Embryonic facial prominence (tissue), 1 donor: ENCODE data around the gene PTGIR.

Experiments used
- DNase-seq: peaks from one replicate; pipeline ENCODE4 v3.0.0-alpha.2; 2016; ENCODE audit errors: extremely low spot score

PTGIR gene

GRCh38 chr19:46601318-46602224 lies 23.3 kb downstream of the PTGIR start, which contains the start of gene CALM3:
TSS of gene CALM3 (plus strand) at chr19:46601330. CDS start at chr19:46601435, 105 bp downstream.
- DNase-seq, result no peak

- peak; percentile 94 for DNase-seq
Observed at GRCh38 chr19:46600384-46601317, 24.2 kb downstream of the PTGIR start.

- DNase-seq, result no peak
Observed at GRCh38 chr19:46599716-46600373, 25.0 kb downstream of the PTGIR start.

- no peak for DNase-seq
Observed at GRCh38 chr19:46598372-46598917, 26.4 kb downstream of the PTGIR start.

GRCh38 chr19:46596008-46596407 lies 28.9 kb downstream of the PTGIR start:
- no peak for DNase-seq

- no peak for DNase-seq
Observed at GRCh38 chr19:46591870-46592269, 33.0 kb downstream of the PTGIR start.

GRCh38 chr19:46591254-46591653 lies 33.6 kb downstream of the PTGIR start:
- no peak for DNase-seq

GRCh38 chr19:46587861-46588260 lies 37.0 kb downstream of the PTGIR start:
- DNase-seq, result no peak

GRCh38 chr19:46586294-46586693 lies 38.6 kb downstream of the PTGIR start:
- no peak for DNase-seq

GRCh38 chr19:46585539-46585938 lies 39.4 kb downstream of the PTGIR start:
- no peak for DNase-seq

- DNase-seq, result no peak
Observed at GRCh38 chr19:46580247-46580646, 44.6 kb downstream of the PTGIR start.

GRCh38 chr19:46579361-46579879 lies 45.5 kb downstream of the PTGIR start:
- DNase-seq, result no peak

- no peak for DNase-seq
Observed at GRCh38 chr19:46578450-46578849, 46.4 kb downstream of the PTGIR start.

- DNase-seq, result no peak
Observed at GRCh38 chr19:46574533-46574932, 50.4 kb downstream of the PTGIR start.

GRCh38 chr19:46573679-46574498 lies 51.0 kb downstream of the PTGIR start:
- no peak for DNase-seq

- DNase-seq, result no peak
Observed at GRCh38 chr19:46571495-46571894, 53.4 kb downstream of the PTGIR start.
